Activated CD4-positive, alpha-beta T cell treated with anti-CD3 and anti-CD28 coated beads for 48 hours (primary cell): ENCODE results near the gene COX6A2.

Source experiments
- DNase-seq: peaks from one replicate; pipeline ENCODE4 v3.0.0-alpha.2; 2020

Gene COX6A2

DNA sequence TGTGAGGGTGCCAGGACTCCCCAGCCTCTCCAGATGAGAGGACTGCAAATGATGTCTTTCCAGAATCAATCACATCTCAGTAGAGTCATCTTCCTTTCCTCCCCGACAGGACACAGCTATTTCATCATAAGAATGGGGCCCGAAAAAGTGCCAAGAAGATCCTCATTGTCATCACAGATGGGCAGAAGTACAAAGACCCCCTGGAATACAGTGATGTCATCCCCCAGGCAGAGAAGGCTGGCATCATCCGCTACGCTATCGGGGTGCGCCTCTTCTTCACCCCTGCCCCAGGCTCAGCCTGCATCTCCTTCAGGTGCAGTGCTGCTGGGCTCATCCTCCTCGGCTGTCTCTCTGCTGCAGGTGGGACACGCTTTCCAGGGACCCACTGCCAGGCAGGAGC is 20.8 kb downstream of the COX6A2 start:
- no peak for DNase-seq

DNA sequence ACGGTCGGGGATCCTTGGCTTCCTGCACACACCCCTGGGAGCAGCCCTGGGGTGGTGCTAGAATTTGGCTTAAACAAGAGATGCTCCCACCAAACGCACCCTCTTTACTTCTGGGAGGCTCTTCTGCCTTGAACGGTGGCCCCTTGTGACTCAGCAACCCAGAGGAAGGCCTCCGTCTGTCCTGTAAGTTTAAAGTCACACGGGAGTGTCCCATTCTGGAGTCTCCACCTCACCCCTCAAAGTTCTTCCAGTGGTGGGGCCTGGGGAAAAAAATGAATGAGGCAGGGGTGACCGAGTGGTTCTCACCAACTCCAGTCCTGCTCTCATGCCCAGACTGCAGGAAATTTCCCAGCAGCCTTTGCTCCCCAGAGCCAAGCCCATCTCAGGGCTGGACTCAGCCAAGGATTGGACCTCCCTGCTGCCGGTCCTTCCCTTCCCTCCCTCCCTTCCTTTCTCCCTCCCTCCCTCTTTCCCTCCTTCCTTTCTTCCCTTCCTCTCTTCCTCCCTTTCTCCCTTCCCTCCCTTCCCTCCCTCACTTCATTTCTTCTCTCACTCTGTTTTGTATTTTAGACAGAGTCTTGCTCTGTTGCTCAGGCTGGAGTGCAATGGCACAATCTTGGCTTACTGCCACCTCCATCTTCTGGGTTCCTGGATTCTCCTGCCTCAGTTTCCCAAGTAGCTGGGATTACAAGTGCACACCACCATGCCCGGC is 23.7 kb downstream of the COX6A2 start:
- DNase-seq: no peak

DNA sequence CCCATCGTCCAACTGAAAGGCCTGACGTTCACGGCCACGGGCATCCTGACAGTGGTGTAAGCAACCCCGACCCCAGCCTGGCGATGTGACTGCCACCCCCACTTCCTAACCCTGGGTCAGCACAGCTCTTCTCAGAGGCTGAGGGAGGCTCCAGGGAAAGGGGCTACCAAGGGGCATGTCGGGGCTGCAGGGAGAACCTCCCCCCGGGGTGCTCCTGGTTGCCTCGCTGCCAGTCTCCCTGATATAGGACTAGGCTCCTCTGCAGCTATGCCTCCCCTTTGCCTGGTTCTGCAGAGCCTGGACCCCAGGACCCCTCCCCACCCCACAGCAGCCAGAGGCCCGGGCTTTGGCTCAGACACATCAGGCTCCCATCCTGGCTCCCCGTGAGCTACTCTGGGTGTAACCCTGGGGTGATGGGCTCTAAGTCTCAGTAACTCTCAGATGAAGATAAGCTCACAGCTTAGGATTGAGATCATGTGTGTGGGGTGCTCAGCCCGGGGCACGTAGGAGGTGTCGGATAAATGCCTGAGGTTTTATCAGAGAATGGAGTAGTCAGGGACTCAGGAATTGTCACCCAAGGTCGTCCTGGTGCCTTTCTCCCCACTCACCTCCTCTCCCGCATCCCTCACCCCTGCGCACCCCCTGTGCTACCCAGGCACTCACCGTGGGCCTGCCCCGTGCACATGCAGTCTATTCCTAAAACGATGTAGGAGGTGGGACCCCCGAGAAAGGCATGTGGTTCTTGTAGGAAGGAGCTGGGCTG is 24.4 kb downstream of the COX6A2 start:
- DNase-seq: no peak

DNA sequence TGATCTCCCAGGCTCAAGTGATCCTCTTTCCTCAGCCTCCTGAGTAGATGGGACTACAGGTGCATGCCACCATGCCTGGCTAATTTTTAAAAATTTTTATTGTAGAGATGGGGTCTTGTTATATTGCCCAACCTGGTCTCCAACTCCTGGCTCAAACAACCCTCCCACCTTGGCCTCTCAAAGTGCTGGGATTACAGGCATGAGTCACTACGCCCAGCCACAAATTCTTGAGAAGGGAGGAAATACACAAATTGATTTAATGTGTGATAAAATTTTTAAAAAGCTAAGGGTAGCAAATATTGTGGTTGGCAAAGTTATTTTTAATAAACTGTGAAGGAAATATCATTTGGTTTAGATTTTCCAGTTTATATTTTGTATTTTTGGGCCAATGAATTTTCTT is 25.5 kb downstream of the COX6A2 start:
- DNase-seq: no peak

DNA sequence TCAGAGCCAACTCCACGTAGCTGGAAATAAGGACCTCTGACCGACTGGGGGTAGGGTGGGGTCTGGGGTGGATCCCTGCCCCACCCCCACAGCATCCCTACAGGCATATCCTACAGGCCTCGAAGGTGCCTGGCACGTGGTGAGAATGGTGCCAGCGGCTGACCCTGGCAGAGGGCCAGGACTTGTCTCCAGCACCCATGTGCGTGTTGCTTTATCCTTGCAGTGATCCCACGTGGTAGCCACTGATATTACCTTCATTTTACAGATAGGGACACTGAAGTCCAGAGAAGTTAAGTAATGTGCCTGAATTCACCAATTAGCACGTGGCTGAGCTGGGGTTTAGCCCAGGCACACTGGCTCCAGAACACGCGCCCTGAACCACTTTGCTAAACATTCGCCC is 26.7 kb downstream of the COX6A2 start:
- no peak for DNase-seq

DNA sequence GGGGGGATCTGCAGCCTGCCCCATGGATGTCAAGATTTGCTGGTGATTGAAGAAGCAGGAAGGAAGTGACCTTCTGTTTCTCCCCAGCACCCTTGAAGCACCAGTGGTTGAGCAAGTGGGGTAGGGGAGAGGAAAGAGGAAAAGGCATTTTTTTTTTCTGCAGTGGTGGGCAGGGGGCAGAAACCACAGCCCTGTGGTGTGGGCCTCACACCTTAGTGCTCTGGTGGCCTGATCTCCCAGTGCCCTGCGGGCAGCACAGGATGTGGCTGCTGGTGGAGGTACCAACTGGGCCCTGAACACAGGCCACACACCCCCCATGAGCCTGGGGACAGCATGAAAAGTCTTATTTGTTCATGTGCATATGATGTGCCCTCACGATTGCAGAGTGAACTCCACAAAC is 28.0 kb downstream of the COX6A2 start:
- DNase-seq: no peak

DNA sequence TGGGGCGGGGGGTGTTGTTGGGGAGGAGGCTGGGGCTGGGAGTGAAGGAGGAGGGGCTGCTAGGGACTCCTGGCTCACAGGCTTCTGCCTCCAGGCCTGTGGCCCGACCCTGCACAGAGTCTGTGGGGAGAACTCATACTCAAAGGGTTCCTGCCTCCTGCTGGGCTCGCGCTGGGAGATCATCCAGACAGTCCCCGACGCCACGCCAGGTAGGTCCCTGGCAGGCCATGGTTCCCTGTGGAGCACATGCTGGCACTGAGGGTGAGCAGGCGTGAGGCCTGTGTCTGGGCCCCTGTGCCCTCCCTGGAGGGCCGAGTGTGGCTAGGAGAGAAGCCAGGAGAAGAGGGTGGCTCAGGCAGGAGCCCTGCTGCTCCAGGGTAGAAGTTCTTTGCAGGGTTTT is 30.5 kb downstream of the COX6A2 start:
- DNase-seq: no peak

DNA sequence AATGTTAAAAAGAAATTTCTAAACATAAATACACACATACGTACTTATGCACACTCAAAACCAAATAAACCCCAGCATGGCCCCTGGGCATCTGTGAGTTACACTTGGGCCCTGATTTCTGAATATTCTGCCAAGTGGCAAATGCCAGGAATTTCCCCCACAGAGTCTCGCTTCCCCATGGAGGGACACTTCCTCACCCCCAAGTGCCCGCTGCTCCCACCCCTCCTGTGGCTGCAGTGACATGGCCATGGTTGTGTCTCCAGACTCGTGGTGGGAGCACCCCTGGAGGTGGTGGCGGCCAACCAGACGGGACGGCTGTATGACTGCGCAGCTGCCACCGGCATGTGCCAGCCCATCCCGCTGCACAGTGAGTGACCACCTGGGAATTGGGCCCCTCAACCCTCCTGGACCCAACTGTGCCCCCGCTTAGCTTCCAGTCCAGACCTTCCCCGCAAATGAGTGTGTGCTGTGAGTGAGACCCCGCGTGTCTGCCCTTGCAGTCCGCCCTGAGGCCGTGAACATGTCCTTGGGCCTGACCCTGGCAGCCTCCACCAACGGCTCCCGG is 31.0 kb downstream of the COX6A2 start:
- DNase-seq: no peak

DNA sequence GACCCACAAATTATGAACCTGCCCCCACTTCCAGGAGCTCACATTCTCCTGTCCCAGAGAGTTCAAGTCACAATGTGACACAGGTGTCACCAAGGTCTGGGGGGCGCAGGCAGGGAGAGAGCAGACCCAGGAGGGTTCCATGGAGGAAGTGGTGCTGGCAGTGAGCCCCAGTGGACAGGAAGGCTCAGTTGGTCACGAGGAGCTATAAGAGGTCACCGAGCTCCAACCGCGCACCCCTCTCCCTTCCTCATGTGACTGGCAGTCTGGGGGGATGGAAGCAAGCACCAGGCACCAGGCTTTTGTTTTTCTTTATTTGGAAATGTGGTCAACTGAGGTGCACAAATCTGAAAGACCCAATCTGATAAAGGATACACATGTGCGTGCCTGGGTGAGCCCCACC is 32.5 kb downstream of the COX6A2 start:
- no peak for DNase-seq

DNA sequence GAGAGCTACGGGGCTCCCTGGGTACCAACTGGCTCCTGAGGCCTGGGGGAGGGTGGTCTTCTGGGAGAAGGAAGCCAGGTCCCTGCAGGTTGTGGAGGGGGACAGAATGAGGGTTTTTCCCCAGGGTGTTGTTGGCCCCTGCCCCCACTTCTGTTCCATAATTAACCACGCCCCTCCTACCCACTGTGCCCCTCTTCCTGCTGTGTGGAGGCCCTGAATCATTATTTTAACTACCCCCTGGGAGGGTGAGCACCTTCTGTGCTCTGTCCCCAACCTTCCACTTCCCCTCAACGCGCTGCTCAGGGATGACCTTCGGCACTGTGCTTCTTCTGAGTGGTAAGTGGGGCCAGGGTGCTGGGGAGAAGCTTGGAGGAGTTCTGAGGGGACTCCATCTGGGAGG is 35.1 kb downstream of the COX6A2 start, which contains the start of gene ITGAD:
Gene ITGAD (plus strand): TSS at position 280 of the 400 bp plus-strand sequence. CDS start 26 bp downstream, at position 306.
- DNase-seq: no peak

DNA sequence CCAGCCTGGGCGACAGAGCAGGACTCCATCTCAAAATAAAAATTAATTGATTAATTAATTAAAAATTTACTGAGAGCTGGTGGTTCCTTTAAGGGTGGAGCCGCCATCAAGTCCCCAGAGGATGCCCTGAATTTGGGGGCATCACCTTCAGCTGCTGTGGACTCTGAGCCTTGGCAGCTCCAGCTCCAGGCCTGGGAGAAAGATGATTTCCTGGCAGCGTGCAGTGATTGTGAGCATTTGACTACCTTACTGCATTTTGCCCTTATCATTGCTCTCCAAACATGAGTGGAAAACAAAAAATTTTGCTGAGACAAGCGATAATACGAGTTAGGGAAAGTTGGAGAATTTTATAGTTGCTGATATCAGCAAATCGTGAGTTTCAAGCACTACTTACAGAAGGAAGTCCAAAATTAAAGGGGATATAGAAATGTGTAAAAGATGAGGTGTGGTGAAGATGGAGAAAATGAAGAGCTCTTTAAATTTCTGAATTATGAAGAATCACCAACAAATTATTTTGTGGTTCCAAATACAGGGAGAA is 37.6 kb downstream of the COX6A2 start:
- DNase-seq: no peak

DNA sequence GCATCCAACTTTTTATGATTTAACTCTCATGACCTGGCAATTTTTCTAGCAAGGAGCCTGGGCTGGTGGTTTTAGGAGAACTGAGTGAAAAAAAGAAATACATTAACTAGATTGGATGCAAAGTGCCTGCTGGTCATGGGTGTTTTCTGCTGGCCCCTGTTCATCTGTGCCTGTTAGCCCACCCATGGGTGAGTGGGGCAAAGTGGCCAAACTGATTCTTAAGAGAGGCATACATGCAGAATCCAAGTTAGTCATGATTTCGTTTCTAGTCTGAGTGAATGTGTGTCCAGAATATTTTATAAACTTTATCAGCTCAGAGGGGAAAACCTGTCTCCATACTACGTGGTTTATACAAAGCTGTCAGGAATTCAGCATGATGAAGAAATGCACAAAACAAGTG is 39.6 kb downstream of the COX6A2 start:
- DNase-seq: no peak

DNA sequence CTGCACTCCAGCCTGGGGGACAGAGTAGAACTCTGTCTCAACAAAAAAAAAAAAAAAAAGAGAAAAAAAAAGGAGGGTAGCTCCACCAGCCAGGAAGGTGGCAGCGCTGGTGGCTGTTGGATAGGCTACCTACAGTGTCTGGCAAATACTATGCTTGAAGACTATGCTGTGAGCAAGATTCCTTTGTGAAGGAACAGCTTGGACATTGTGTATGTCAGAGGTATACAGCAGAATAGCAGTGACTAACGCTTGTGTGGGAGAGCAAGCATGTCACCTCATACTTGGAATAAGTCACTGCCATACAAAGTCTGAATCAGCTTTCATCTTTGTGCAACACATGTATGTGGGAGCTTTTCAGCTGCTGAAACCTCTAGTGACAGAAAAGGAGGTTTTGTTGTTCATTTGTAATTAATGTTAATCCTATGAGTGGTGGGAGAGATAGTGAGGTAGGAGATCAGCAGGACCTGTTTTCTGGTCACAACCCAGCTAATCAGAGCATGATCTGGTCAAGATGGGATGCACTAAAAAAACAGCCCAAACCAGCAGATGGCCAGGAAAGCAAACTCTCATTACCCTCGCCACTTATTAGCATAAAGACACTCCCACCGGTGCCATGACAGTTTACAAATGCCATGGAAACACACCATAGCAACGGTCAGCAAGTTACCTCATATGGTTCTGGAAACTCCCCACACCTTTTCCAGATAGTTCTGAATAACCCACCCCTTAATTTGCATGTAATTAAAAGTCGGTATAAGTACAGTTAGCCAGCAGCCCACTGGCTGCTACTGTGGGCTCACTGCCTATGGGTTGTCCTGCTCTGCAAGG is 41.8 kb downstream of the COX6A2 start:
- DNase-seq: peak; percentile 39

DNA sequence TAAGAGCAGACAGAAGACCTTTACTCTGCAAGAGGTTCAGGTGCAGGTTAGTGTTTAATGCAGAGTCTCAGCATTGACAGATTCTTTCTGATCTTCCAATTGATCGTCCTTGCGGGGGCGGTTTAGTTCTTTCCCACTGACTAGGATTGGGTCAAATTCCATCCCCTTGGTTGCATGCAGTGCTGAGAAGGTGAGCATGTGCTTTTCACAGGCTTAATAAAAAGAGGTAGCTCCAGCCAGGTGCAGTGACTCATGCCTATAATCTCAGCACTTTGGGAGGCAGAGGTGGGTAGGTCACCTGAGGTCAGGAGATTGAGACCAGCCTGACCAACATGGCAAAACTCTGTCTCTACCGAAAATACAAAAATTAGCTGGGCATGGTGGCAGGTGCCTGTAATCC is 42.5 kb downstream of the COX6A2 start:
- DNase-seq: no peak

DNA sequence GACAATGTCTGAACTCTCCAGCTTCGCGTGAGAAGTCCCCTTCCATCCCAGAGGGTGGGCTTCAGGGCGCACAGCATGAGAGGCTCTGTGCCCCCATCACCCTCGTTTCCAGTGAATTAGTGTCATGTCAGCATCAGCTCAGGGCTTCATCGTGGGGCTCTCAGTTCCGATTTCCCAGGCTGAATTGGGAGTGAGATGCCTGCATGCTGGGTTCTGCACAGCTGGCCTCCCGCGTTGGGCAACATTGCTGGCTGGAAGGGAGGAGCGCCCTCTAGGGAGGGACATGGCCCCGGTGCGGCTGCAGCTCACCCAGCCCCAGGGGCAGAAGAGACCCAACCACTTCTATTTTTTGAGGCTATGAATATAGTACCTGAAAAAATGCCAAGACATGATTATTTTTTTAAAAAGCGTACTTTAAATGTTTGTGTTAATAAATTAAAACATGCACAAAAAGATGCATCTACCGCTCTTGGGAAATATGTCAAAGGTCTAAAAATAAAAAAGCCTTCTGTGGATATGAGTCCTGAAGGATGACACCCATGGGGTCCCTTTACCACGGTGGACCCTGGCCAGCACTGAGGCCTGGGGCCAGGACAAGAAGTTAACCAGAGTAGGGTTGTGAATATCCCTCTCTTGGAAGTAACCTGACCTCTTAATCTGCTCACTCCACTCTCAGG is 45.5 kb downstream of the COX6A2 start:
- DNase-seq: peak; percentile 79

DNA sequence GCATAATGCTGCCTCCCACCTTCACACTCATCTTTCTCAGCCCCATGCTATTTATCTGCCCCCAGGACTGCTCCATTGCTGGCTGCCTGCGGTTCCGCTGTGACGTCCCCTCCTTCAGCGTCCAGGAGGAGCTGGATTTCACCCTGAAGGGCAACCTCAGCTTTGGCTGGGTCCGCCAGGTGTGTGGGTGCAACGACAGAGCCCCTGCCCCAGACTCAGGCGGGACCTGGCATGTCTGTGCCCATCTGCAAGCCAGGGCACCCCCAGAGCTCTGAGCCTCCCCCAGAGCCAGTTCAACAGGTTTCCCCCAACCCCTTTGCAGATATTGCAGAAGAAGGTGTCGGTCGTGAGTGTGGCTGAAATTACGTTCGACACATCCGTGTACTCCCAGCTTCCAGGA is 48.0 kb downstream of the COX6A2 start:
- DNase-seq: no peak
